ENCODE measurements around the gene LAS1L. TPM values are rescaled to one million over a fixed set of nuclear protein-coding genes. Genes with fewer than 3 reads are reported as not detected.
"Not testable (repeated sequence)": the region's sequence is repeated elsewhere in the genome, so short reads cannot be mapped to it uniquely, and the experiment has no call there.

LAS1L gene
- total RNA-seq, 1 donor from 2014 or later, result 29.2 TPM

DNA sequence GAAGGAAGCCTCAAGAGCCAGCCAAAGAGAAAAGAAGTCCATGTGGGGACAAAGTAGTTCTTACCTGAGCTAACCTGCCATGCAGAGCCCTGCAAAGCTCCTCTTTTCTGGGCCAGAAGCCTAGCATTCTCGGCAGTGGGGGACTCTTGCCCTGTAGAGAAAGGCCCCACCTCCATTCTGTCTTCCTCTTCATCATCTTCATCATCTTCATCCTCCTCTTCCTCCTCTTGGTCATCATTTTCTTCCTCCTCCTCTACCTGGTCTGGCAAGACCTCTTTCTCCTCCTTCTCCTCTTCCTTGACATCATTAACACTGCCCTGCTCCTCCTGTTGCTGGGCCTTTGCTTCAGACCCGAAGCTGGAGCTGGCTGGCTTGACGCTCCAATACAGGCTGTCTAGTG lies 16.7 kb downstream of the LAS1L start:
- no peak for DNase-seq (ENCODE audit: low read depth)

DNA sequence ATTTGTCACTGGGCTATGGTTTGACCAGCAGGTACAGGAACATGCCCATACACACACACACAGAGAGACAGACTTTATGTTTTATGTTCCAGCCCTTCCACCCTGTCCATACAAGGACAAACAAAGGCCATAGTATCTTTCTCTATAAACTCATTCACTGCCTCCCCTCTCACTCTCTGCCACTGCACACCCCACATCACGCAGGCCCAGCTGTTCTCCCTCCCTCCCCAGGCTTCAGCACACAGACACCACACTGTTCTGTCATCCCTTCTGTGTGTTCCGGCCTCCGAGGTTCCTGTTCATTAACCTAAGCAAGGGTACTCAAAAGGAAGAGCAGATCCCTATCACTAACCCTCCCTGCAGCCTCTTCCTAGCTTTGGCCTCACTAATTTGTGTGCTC lies 17.8 kb downstream of the LAS1L start:
- DNase-seq (ENCODE audit: low read depth), result no peak

DNA sequence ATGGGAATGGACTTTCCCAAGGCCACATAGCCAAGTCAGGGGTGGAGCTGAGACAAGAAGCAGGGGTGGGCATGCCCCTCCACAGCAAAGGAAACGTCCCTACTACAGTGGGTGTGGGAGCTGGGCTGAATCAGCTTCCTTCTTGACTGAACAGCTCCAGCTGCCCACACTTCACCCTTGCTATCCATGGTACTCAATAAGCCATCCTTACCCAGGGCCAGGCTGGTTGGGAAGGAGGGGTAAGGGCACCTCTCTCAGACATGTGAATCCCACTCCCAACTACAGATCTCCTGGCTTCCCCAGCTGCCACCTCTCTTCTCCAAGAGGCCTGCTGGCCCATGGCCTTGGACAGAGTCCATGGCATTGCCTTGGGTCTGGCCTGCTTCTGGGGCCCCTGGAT lies 21.0 kb downstream of the LAS1L start:
- no peak for DNase-seq (ENCODE audit: low read depth)

DNA sequence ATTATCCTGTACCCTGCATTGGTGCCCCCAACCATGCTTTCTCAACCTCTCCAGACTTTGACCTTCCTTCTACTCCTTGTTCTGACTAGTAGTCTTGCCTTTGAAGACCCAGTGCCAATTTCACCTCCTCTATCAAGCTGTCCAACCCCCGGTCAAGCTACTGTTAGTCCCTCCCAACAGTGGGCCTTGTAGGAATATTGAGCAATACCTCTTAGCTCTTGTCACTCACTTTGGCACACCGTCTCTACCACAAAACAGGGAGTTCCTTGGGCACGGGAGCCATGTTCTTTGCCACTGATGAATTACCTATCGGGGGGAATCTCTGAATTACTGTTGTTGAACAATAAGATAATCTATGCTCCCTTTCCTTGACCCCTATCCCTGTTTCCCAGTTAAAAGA lies 25.2 kb downstream of the LAS1L start:
- no peak for DNase-seq (ENCODE audit: low read depth)

DNA sequence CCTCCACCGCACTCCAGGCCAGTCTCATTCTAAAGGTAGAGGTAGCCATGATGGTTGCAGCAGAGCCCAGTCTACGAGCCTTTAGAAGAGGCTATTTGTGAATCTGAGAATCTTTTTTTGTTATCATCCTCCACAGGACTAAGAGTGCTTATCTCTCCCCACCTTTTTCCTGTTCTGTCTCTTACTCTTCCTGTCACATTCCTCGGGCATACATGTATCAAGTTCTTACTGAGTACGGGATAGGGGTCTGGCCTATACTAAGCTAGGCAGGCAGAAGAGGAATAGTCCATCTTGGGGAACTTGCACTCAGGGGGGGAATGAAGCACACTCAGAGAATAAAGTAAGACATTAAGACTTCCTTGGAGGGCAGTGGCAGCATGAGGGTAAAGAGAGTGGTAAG lies 25.7 kb downstream of the LAS1L start:
- no peak for DNase-seq (ENCODE audit: low read depth)

DNA sequence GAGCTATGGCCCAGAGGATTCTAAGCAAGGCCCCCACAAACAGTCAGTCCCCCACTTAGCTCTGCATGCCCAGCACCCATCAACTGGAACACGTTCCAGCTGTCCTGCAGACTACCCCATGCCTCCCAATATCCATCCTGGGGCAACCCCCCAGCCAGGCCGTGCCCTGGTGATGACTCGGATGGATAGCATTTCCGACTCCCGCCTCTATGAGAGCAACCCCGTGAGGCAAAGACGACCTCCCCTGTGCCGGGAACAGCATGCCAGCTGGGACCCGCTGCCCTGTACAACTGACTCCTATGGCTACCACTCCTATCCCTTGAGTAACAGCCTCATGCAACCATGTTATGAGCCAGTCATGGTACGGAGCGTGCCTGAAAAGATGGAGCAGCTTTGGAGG lies 32.0 kb downstream of the LAS1L start:
- DNase-seq (ENCODE audit: low read depth), result no peak

DNA sequence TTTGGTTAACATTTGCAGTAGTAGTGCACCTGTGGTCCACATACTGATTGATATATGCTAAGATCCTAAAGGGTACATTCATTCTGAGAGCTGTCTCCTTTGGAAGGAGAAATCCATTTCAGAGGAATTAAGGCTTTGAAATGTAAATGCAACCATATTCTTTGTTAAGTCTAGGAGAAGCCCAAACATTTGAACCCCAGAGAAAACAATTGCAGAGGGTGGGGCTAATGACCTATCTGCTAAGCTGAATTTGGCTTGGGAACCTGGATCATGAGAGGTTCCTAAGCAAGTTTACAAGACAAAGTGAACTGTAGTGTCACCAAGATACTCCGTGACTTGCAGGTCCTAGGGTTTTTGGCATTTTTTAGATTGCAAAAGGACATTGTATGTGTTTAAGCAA lies 41.2 kb downstream of the LAS1L start:
- DNase-seq (ENCODE audit: low read depth), result no peak

DNA sequence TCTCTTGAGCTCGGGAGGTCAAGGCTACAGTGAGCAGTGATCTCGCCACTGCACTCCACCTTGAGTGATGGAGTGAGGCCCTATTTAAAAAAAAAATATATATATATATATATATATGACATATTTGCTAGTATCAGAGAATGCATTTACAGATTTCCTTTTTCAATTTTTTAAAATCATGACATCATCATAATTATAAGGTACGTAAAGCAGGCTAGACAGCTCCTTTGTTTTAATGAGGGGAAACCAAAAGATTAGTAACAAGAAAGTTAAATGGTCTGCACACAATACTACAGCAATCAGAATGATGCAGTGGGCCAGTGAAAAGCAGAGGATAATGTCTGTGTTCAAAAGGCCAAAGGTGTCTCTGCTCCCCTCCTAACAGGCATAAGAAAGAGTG lies 43.0 kb downstream of the LAS1L start:
- no peak for DNase-seq (ENCODE audit: low read depth)

DNA sequence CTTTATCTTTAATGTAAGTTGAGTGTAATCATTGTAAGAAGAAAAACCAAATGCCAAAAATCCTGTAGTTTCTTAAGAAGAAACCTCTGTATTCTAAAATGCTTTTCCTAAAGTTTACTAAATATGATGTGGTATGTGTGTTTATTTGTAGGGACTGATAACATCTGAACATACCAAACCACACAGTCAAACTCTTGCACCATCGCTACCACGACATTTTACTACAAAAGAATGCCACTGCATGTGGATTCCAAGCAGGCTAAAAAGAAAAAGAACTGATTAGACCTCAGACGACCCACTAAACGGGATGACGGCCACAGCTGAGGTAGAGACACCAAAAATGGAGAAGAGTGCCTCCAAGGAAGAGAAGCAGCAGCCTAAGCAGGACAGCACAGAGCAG lies 46.1 kb downstream of the LAS1L start:
- DNase-seq (ENCODE audit: low read depth), result no peak

DNA sequence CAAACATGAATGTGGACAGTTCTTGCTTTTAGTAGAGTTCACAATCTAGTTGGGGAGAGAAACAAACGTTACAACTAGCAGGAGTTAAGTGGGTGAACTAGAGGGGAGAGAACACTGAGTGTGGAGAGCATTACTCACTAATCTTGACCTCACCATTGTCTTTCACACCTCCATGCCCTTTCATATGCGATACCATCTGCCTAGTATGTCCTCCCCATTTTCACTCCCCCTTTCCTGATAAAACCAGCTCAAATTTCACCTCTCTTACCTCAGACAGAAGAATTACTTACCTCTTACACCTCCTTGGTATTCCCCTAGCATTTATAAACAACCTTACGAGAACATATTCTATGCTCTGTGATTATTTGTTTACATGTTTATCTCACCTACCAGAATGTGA lies 53.6 kb downstream of the LAS1L start:
- no peak for DNase-seq (ENCODE audit: low read depth)

DNA sequence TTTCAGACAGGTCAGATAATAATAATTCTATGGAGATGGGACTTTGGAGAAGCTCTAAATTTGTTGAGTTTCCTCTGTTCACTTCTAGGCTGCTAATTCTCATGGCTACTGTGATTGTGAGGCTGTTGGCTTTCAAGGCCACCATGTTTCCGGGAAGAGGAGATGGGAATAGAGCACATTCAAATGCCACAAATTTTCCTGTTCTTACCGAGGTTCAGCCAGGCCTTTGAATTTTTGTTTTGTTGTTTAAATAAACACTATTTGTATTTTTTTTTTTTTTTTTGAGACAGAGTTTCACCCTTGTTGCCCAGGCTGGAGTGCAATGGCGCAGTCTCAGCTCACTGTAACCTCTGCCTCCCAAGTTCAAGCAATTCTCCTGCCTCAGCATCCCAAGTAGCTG lies 55.5 kb downstream of the LAS1L start:
- DNase-seq (ENCODE audit: low read depth), result not testable (repeated sequence)

DNA sequence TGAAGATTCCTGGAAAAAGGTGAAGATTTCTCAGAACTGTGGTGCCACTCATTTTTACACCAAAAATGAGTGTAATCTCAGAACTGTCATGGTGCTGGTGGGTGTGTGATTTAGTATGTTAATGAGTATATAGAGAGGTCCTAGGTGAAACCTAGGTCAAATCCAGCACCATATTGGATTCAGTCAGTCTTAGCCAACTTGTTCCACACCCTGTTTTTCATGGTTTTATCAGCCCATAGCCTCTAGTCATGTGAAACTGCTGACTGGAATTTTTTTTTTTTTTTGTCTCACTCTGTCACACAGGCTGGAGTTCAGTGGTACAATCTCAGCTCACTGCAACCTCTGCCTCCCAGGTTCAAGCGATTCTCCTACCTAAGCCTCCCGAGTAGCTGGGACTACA lies 58.0 kb downstream of the LAS1L start:
- no peak for DNase-seq (ENCODE audit: low read depth)

DNA sequence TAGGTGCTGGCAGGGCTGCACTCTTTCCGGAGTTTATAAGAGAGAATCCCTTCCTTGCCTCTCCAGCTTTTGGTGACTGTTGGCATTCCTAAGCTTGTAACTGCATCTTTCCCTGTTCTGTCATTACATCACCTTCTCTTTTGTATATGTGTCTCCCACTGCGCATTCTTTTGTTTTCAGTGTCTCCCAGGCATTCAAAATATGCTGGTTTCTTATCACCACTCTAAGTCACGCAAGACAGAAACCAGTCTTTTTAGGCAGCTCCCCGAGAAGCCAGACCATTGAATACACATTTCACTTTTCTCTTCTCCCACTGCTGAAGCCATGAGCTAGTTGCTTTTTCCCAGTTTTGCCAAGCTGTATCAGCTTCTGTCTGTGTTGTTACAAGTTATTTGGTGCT lies 71.0 kb downstream of the LAS1L start:
- DNase-seq (ENCODE audit: low read depth), result no peak

Other genes starting within 250 kb of the LAS1L start
- gene MSN, start 132.9 kb upstream of the LAS1L start, total RNA-seq, result 442 and 533 TPM in 2 replicates

All from renal cortical epithelial cell (primary cell).